Common myeloid progenitor, CD34-positive (primary cell): ENCODE measurements around the gene TLDC2.
A peak's percentile ranks its signal among the peaks of the same experiment; 100 is the strongest.
"Not testable (repeated sequence)": the region's sequence is repeated elsewhere in the genome, so short reads cannot be mapped to it uniquely, and the experiment has no call there.

Source experiments
- CTCF ChIA-PET: fragments of 350-600 bp; sonication (Branson Sonifier 250); formaldehyde crosslinking; loops from one replicate; lab custom pipeline; 2021; ENCODE audit warnings: antibody characterized with exemption; lab: Charles Lee
- POLR2A ChIA-PET: fragments of 350-600 bp; sonication (Branson Sonifier 250); formaldehyde crosslinking; loops from one replicate; lab custom pipeline; 2021; ENCODE audit warnings: antibody characterized with exemption; lab: Charles Lee
- DNase-seq, 3 donors: peaks; one replicate each; pipeline versions ENCODE4 v3.0.0 to v3.0.0-alpha.2; 2013
- H3K27ac ChIP-seq, 2 experiments: 1 replicate in 1 of 2; 2 replicates in 1 of 2; pipeline ENCODE4 v1.7.0; 2013; ENCODE audit warnings: inconsistent platforms in 2 of 2, low read length in 2 of 2, mild to moderate bottlenecking in 2 of 2, low read depth in 1 of 2, moderate library complexity in 1 of 2; ENCODE audit not compliant: severe bottlenecking in 2 of 2, insufficient read depth in 1 of 2, poor library complexity in 1 of 2
- H3K27me3 ChIP-seq, 5 experiments: replicated peaks in 2 of 5; 1 replicate in 3 of 5; 2 replicates in 2 of 5; pipeline versions ENCODE4 v1.6.1 to v1.7.0; 2013; ENCODE audit warnings: low read length in 4 of 5, mild to moderate bottlenecking in 2 of 5, moderate library complexity in 2 of 5, inconsistent platforms in 1 of 5; ENCODE audit not compliant: insufficient read depth in 5 of 5, control insufficient read depth in 4 of 5
- H3K36me3 ChIP-seq, 4 experiments: 1 replicate in 2 of 4; 2 replicates in 2 of 4; pipeline versions ENCODE4 v1.6.1 to v1.7.0; 2013; ENCODE audit warnings: low read length in 3 of 4, control low read depth in 1 of 4, mild to moderate bottlenecking in 1 of 4; ENCODE audit not compliant: control insufficient read depth in 4 of 4, insufficient read depth in 4 of 4
- H3K4me1 ChIP-seq, 4 experiments: 1 replicate in 3 of 4; 2 replicates in 1 of 4; pipeline versions ENCODE4 v1.6.1 to v1.7.1; 2013; ENCODE audit warnings: low read length in 3 of 4, mild to moderate bottlenecking in 3 of 4, control low read depth in 1 of 4, inconsistent platforms in 1 of 4, moderate library complexity in 1 of 4; ENCODE audit not compliant: control insufficient read depth in 4 of 4, insufficient read depth in 4 of 4; ENCODE audit errors: control extremely low read depth in 1 of 4
- H3K4me3 ChIP-seq, 7 experiments: 1 replicate in 4 of 7; 2 replicates in 3 of 7; pipeline versions ENCODE4 v1.5.1 to v1.7.0; 2013; ENCODE audit warnings: mild to moderate bottlenecking in 7 of 7, low read length in 6 of 7, moderate library complexity in 6 of 7, inconsistent platforms in 2 of 7, low read depth in 2 of 7, control low read depth in 1 of 7; ENCODE audit not compliant: insufficient read depth in 4 of 7, control insufficient read depth in 1 of 7; ENCODE audit errors: extremely low read depth in 1 of 7
- H3K9me3 ChIP-seq, 5 experiments: 1 replicate in 4 of 5; 2 replicates in 1 of 5; pipeline versions ENCODE4 v1.6.1 to v1.7.1; 2013; ENCODE audit warnings: low read length in 4 of 5, mild to moderate bottlenecking in 2 of 5, inconsistent platforms in 1 of 5, low read depth in 1 of 5, moderate library complexity in 1 of 5; ENCODE audit not compliant: control insufficient read depth in 4 of 5, insufficient read depth in 2 of 5; ENCODE audit errors: control extremely low read depth in 1 of 5
- WGBS: methylation state at CpG from one replicate; pipeline ENCODE4 v1.1.5; 2013; ENCODE audit not compliant: insufficient coverage; 5-methylcytosine and 5-hydroxymethylcytosine counted together

Gene TLDC2

GRCh38 chr20:36936761-36937401, 60.9 kb downstream of the TLDC2 start:
- H3K27ac ChIP-seq, H3K4me3 ChIP-seq, H3K36me3 ChIP-seq, DNase-seq, H3K9me3 ChIP-seq, H3K4me1 ChIP-seq, POLR2A ChIA-PET, H3K27me3 ChIP-seq: not testable (repeated sequence)
- 98% methylated on average over 6 of the region's 9 CpGs for WGBS
- CTCF ChIA-PET: interaction anchor here (1.3 kb wide), 1 partner anchor 17 kb away, joined by 4 read pairs; no protein-coding TSS in a partner anchor

GRCh38 chr20:36937402-36937770, 61.4 kb downstream of the TLDC2 start:
- Histone ChIP-seq H3K27me3 (no peaks in the 10 kb centered on the region), H3K9me3 (no peaks in the 10 kb centered on the region), H3K4me3 (no peak overlapping the region), H3K36me3 (peaks cover 0 to 4% (median 0%) of the 10 kb centered on the region in 4 experiments), H3K27ac (no peak overlapping the region), H3K4me1 (no peaks in the 10 kb centered on the region)
- POLR2A ChIA-PET: no interaction called here
- CTCF ChIA-PET: interaction anchor here (1.6 kb wide), 1 partner anchor 151 kb away, joined by 3 read pairs; no protein-coding TSS in a partner anchor
- no peak for DNase-seq

GRCh38 chr20:36941401-36941835, 65.5 kb downstream of the TLDC2 start:
- no peaks in the 10 kb centered on the region for H3K27me3 ChIP-seq
- POLR2A ChIA-PET: no interaction called here
- WGBS: no CpG with 5 or more reads among the region's 1 CpG
- no peaks in the 10 kb centered on the region for H3K36me3 ChIP-seq
- DNase-seq: peak in 2 of 3 donors; percentile 36 to 55
- H3K9me3 ChIP-seq: no peaks in the 10 kb centered on the region
- H3K27ac ChIP-seq: no peak overlapping the region
- peaks cover 0 to 10% (median 0%) of the 10 kb centered on the region in 4 experiments for H3K4me1 ChIP-seq
- CTCF ChIA-PET: no interaction called here
- H3K4me3 ChIP-seq: no peak overlapping the region
